K562 (cell line): ENCODE measurements around the gene PTPRG. TPM values are rescaled to one million over a fixed set of nuclear protein-coding genes. Genes with fewer than 3 reads are reported as not detected.

Experiments used
- ATAC-seq: fragments of 200-7000 bp; cut with Tn5 transposase; 3 replicates; pipeline ENCODE4 v1.9.1; 2020; ENCODE audit warnings: moderate library complexity
- BruUV-seq: library from RNA; stranded (reverse); fragments of 400-500 nt; replicated peaks from 2 replicates; lab custom pipeline; 2021; lab: Mats Ljungman, UMichigan
- CTCF ChIA-PET: fragments of 300-600 bp; formaldehyde crosslinking; extraction: SDS; loops from one replicate; lab custom pipeline; 2021; ENCODE audit warnings: low intra/inter-chr PET ratio; lab: Yijun Ruan, JAX
- POLR2A ChIA-PET: fragments of 300-600, 350-650 bp; sonication (Branson Sonifier 250); formaldehyde crosslinking; extraction: SDS; loops from one replicate; lab custom pipeline; 2021; ENCODE audit warnings: antibody characterized with exemption, inconsistent platforms; lab: Yijun Ruan, JAX
- DNase-seq, 4 experiments: peaks; one replicate each; pipeline versions ENCODE4 v3.0.0 to v3.0.0-alpha.2; 2011 to 2018; ENCODE audit warnings: low spot score in 3 of 4, mixed read lengths in 3 of 4; ENCODE audit errors: extremely low read depth in 1 of 4
- FAIRE-seq: peaks from 2 replicates; lab custom pipeline; 2011; peaks lifted over from hg19 to GRCh38; lab: Jason Lieb, UNC
- H2AFZ ChIP-seq: 2 replicates; pipeline ENCODE4 v1.6.0; 2011; ENCODE audit warnings: low read depth, low read length, control low read depth, inconsistent platforms
- H3K27ac ChIP-seq: fragments of 200-600 bp; 3 replicates; pipeline ENCODE4 v1.8.0; 2011; ENCODE audit warnings: low read depth, mild to moderate bottlenecking, control low read depth, inconsistent platforms, low read length, moderate library complexity, mixed read lengths; ENCODE audit errors: extremely low read depth
- H3K27me3 ChIP-seq, 2 experiments: fragments of 300-600 bp in 1 of 2; 2 replicates in 1 of 2; 3 replicates in 1 of 2; pipeline versions ENCODE4 v1.6.0 to v1.8.0; 2011; ENCODE audit warnings: inconsistent platforms in 2 of 2, low read length in 2 of 2, mild to moderate bottlenecking in 1 of 2, mixed read lengths in 1 of 2, moderate library complexity in 1 of 2; ENCODE audit not compliant: control insufficient read depth in 2 of 2, insufficient read depth in 2 of 2
- H3K36me3 ChIP-seq: fragments of 300-600 bp; 3 replicates; pipeline ENCODE4 v1.8.0; 2011; ENCODE audit warnings: mild to moderate bottlenecking, low read length, inconsistent platforms; ENCODE audit not compliant: control insufficient read depth, insufficient read depth
- H3K4me1 ChIP-seq, 2 experiments: fragments of 200-600 bp in 1 of 2; replicated peaks in 1 of 2; 2 replicates in 1 of 2; 3 replicates in 1 of 2; pipeline versions ENCODE4 v1.5.1 to v1.8.0; 2011; ENCODE audit warnings: inconsistent platforms in 2 of 2, low read length in 2 of 2, mild to moderate bottlenecking in 1 of 2, mixed read lengths in 1 of 2, moderate library complexity in 1 of 2; ENCODE audit not compliant: control insufficient read depth in 2 of 2, insufficient read depth in 2 of 2
- H3K4me2 ChIP-seq: 2 replicates; pipeline ENCODE4 v1.6.1; 2011; ENCODE audit warnings: low read length, control low read depth, inconsistent platforms, mixed read lengths; ENCODE audit not compliant: insufficient read depth
- H3K4me3 ChIP-seq: fragments of 200-600 bp; sonication (generic), shearing (Covaris generic); 2 replicates; pipeline ENCODE4 v1.5.1; 2016; ENCODE audit warnings: control low read depth, inconsistent platforms
- H3K79me2 ChIP-seq: fragments of 200-600 bp; 3 replicates; pipeline ENCODE4 v1.8.0; 2011; ENCODE audit warnings: low read length, inconsistent platforms; ENCODE audit not compliant: control insufficient read depth, insufficient read depth
- H3K9ac ChIP-seq, 2 experiments: 2 replicates each; pipeline versions ENCODE4 v1.6.0 to v1.6.1; 2011; ENCODE audit warnings: low read depth in 2 of 2, low read length in 2 of 2, control low read depth in 1 of 2, inconsistent platforms in 1 of 2, mild to moderate bottlenecking in 1 of 2, mixed read lengths in 1 of 2; ENCODE audit not compliant: insufficient read depth in 1 of 2
- H3K9me1 ChIP-seq: one replicate; pipeline ENCODE4 v1.6.0; 2011; ENCODE audit warnings: inconsistent platforms, mild to moderate bottlenecking, low read length, moderate library complexity; ENCODE audit not compliant: control insufficient read depth, insufficient read depth
- H3K9me3 ChIP-seq: replicated peaks from 2 replicates; pipeline ENCODE4 v1.5.1; 2011; ENCODE audit warnings: low read depth, low read length, inconsistent platforms; ENCODE audit not compliant: control insufficient read depth, insufficient read depth
- H4K20me1 ChIP-seq: replicated peaks from 2 replicates; pipeline ENCODE4 v1.6.1; 2011; ENCODE audit warnings: low read length, inconsistent platforms, mixed read lengths; ENCODE audit not compliant: control insufficient read depth, insufficient read depth
- E2F8 ChIP-seq: fragments of 450-650 bp; IDR thresholded peaks from 2 replicates; pipeline ENCODE4 v1.7.1; 2018; ENCODE audit warnings: mild to moderate bottlenecking, low read depth; ENCODE audit not compliant: partially characterized antibody
- FOXP1 ChIP-seq: sonication (generic); formaldehyde crosslinking; IDR thresholded peaks from 2 replicates; pipeline ENCODE4 v1.8.0; 2022; ENCODE audit warnings: mild to moderate bottlenecking, missing genetic modification reagents
- PBX2 ChIP-seq, 2 experiments: IDR thresholded peaks in 1 of 2; conservative IDR thresholded peaks in 1 of 2; 2 replicates each; pipeline ENCODE4 v1.6.1; 2016; ENCODE audit warnings: low read depth in 2 of 2, mild to moderate bottlenecking in 1 of 2, missing compliant biosample characterization in 1 of 2, missing genetic modification characterization in 1 of 2, moderate library complexity in 1 of 2
- RBM17 ChIP-seq: fragments of 200-400 bp; formaldehyde crosslinking; IDR thresholded peaks from 2 replicates; pipeline ENCODE4 v1.6.1; 2017; ENCODE audit warnings: low read depth, mild to moderate bottlenecking, low read length, borderline replicate concordance
- TEAD2 ChIP-seq: fragments of 450-650 bp; IDR thresholded peaks from 2 replicates; pipeline ENCODE4 v1.6.1; 2016; ENCODE audit warnings: missing genetic modification characterization, control low read depth, missing compliant biosample characterization
- U2AF2 ChIP-seq: fragments of 200-400 bp; formaldehyde crosslinking; optimal IDR thresholded peaks from 2 replicates; pipeline ENCODE3; 2017; ENCODE audit warnings: low read depth, mild to moderate bottlenecking, low read length
- ZBTB43 ChIP-seq: sonication (generic); formaldehyde crosslinking; IDR thresholded peaks from 2 replicates; pipeline ENCODE4 v1.8.0; 2023; ENCODE audit warnings: mild to moderate bottlenecking, missing genetic modification reagents
- ZNF263 ChIP-seq: sonication (generic); formaldehyde crosslinking; IDR thresholded peaks from 2 replicates; pipeline ENCODE4 v1.8.0; 2022; ENCODE audit warnings: mild to moderate bottlenecking, missing genetic modification reagents, borderline replicate concordance
- ZNF324 ChIP-seq: fragments of 250-450 bp; sonication (Bioruptor Pico); IDR thresholded peaks from 2 replicates; pipeline ENCODE4 v1.4.0; 2020; ENCODE audit warnings: mild to moderate bottlenecking
- WGBS: fragments of 100-300 bp; shearing (Covaris generic); methylation state at CpG from one replicate; pipeline ENCODE4 v1.1.6; 2016; ENCODE audit warnings: low coverage, mixed read lengths; ENCODE audit not compliant: insufficient coverage; ENCODE audit errors: missing lambda C conversion rate; 5-methylcytosine and 5-hydroxymethylcytosine counted together
- in situ Hi-C: fragments of 300-500 bp; cut with MboI; formaldehyde crosslinking; loops from 4 replicates; pipeline ENCODE4 v1.15.0; 2018; ENCODE audit warnings: inconsistent platforms, mixed read lengths
- intact Hi-C: fragments of 100-400 bp; cut with micrococcal nuclease; formaldehyde crosslinking; loops from 2 replicates; pipeline ENCODE4 v1.14.2; 2022
- polyA plus RNA-seq, 8 experiments: library from polyadenylated mRNA; depleted of rRNA in 4 of 8; stranded (reverse) in 5 of 8; unstranded in 3 of 8; fragments of >200 nt; fragmentation: Nextera tagmentation in 2 of 8; fragmentation: Illumina TruSeq in 1 of 8; extraction: Ambion mirVana in 2 of 8; extraction: Trizol in 1 of 8; gene quantifications; 2 replicates each; pipeline versions ENCODE4 v1.2.1 to v1.2.3, GENCODE V29; 2011 to 2014; ENCODE audit warnings: inconsistent platforms in 1 of 8, missing spikeins in 1 of 8
- total RNA-seq, 7 experiments: library from RNA; depleted of rRNA in 6 of 7; stranded (reverse); fragments of >200 nt in 6 of 7; fragmentation: Illumina TruSeq in 2 of 7; extraction: Trizol in 2 of 7; gene quantifications; 2 replicates each; pipeline versions ENCODE4 v1.2.1 to v1.2.3, GENCODE V29; 2011 to 2021; ENCODE audit warnings: low replicate concordance in 1 of 7

PTPRG gene
- total and polyA plus RNA-seq, 9 of the 15 experiments (the other 6 are each of a cell fraction or from before 2014, with no cell fraction given) = 0.16 TPM; not detected in 8

- TF ChIP-seq TEAD2 (tag) = no peak
- no peak for TF ChIP-seq ZNF263 (CRISPR knock-in tag)
- no peak for TF ChIP-seq ZNF324 (CRISPR knock-in tag)
- no peak for TF ChIP-seq FOXP1 (CRISPR knock-in tag)
Measured at GRCh38 chr3:61734749-61735686, 173.6 kb downstream of the PTPRG start (continued).

GRCh38 chr3:61736506-61736905, 175.1 kb downstream of the PTPRG start:
- ATAC-seq (no peak), FAIRE-seq (no peak), DNase-seq (no peak)
- Histone ChIP-seq H3K27ac (no peak overlapping the region), H3K4me2 (no peak overlapping the region), H4K20me1 (no peaks in the 10 kb centered on the region), H3K4me3 (no peak overlapping the region), H3K4me1 (no peaks in the 10 kb centered on the region), H3K27me3 (no peaks in the 10 kb centered on the region), H3K9ac (no peak overlapping the region), H3K9me3 (no peaks in the 10 kb centered on the region), H3K9me1 (no peaks in the 10 kb centered on the region), H3K36me3 (no peaks in the 10 kb centered on the region), H3K79me2 (no peaks in the 10 kb centered on the region), H2AFZ (no peak overlapping the region)
- 9% methylated on average over 5 of the region's 5 CpGs for WGBS
- POLR2A ChIA-PET = no interaction called here
- CTCF ChIA-PET = no interaction called here
- no TSS peak for BruUV-seq
- intact Hi-C loops = no loop called here
- in situ Hi-C loops = no loop called here
- TF ChIP-seq E2F8 (no peak), ZBTB43 (CRISPR knock-in tag) (no peak), U2AF2 (no peak), PBX2 (CRISPR knock-in tag; IDR thresholded peaks at IDR 0.05; ENCODE audit: low read depth) (no peak), PBX2 (tag; conservative IDR thresholded peaks at IDR 0.05; ENCODE audit: low read depth) (no peak), RBM17 (no peak)
